ENCODE data around the gene MTMR10.

The MTMR10 gene

GRCh38 chr15:30917013-30917412 is 74.4 kb downstream of the MTMR10 start:
- DNase-seq: no peak

GRCh38 chr15:30913761-30914160 is 77.7 kb downstream of the MTMR10 start:
- DNase-seq: no peak

- no peak for DNase-seq
Observed at GRCh38 chr15:30906366-30906765, 85.1 kb downstream of the MTMR10 start.

GRCh38 chr15:30905821-30906220 is 85.6 kb downstream of the MTMR10 start:
- DNase-seq: no peak

GRCh38 chr15:30904812-30905211 is 86.6 kb downstream of the MTMR10 start:
- DNase-seq: no peak

- DNase-seq: peak; percentile 72
Observed at GRCh38 chr15:30903497-30904187, 87.8 kb downstream of the MTMR10 start, which contains the start of gene FAN1. TSS of gene FAN1 (plus strand) at chr15:30903915. CDS start at chr15:30904664, 749 bp downstream.

GRCh38 chr15:30901889-30902288 is 89.5 kb downstream of the MTMR10 start:
- no peak for DNase-seq

GRCh38 chr15:30896211-30896606 is 95.2 kb downstream of the MTMR10 start:
- DNase-seq: no peak

GRCh38 chr15:30895461-30896210 is 95.8 kb downstream of the MTMR10 start:
- no peak for DNase-seq

GRCh38 chr15:30889196-30889595 is 102.2 kb downstream of the MTMR10 start:
- no peak for DNase-seq
